GM19351 (cell line): Measurements from ENCODE around the gene MITF.

Experiments used
- ATAC-seq: cut with Tn5 transposase; IDR thresholded peaks from one replicate; pipeline ENCODE4 v1.9.1; 2021; ENCODE audit warnings: mild to moderate bottlenecking, moderate library complexity; ENCODE audit not compliant: unreplicated experiment

The MITF gene

GRCh38 chr3:69724722-69725435 lies 14.4 kb upstream of the MITF start:
- no peak for ATAC-seq

GRCh38 chr3:69725994-69726571 lies 13.2 kb upstream of the MITF start:
- no peak for ATAC-seq

GRCh38 chr3:69729147-69729919 lies 9.9 kb upstream of the MITF start:
- no peak for ATAC-seq

- ATAC-seq, result no peak
Measured at GRCh38 chr3:69731080-69731479, 8.2 kb upstream of the MITF start.

GRCh38 chr3:69735893-69736292 lies 3.4 kb upstream of the MITF start:
- ATAC-seq, result no peak

GRCh38 chr3:69737392-69737791 lies 1.9 kb upstream of the MITF start:
- ATAC-seq, result no peak

- ATAC-seq, result no peak
Measured at GRCh38 chr3:69738315-69738714, 949 bp upstream of the MITF start.

- no peak for ATAC-seq
Measured at GRCh38 chr3:69738859-69739203, 433 bp upstream of the MITF start.

GRCh38 chr3:69740103-69741021 lies 1.1 kb downstream of the MITF start:
- no peak for ATAC-seq

- ATAC-seq, result no peak
Measured at GRCh38 chr3:69741032-69741767, 1.9 kb downstream of the MITF start.

- no peak for ATAC-seq
Measured at GRCh38 chr3:69742391-69742790, 3.1 kb downstream of the MITF start.

- ATAC-seq, result no peak
Measured at GRCh38 chr3:69743975-69744906, 5.0 kb downstream of the MITF start.

- ATAC-seq, result no peak
Measured at GRCh38 chr3:69745505-69745904, 6.2 kb downstream of the MITF start.

GRCh38 chr3:69746119-69746518 lies 6.9 kb downstream of the MITF start:
- no peak for ATAC-seq

GRCh38 chr3:69747511-69748258 lies 8.4 kb downstream of the MITF start:
- no peak for ATAC-seq

- ATAC-seq, result no peak
Measured at GRCh38 chr3:69748503-69748902, 9.2 kb downstream of the MITF start.

- ATAC-seq, result no peak
Measured at GRCh38 chr3:69749461-69749860, 10.2 kb downstream of the MITF start.

GRCh38 chr3:69750549-69750948 lies 11.3 kb downstream of the MITF start:
- no peak for ATAC-seq

GRCh38 chr3:69751074-69751476 lies 11.8 kb downstream of the MITF start:
- no peak for ATAC-seq
